NCI-H128 (cell line): ENCODE measurements around the gene GNG13.

Experiments
- DNase-seq: peaks from one replicate; lab custom pipeline; 2025; ENCODE audit not compliant: unreplicated experiment; lab: John Stamatoyannopoulos, UW

Gene GNG13

DNA sequence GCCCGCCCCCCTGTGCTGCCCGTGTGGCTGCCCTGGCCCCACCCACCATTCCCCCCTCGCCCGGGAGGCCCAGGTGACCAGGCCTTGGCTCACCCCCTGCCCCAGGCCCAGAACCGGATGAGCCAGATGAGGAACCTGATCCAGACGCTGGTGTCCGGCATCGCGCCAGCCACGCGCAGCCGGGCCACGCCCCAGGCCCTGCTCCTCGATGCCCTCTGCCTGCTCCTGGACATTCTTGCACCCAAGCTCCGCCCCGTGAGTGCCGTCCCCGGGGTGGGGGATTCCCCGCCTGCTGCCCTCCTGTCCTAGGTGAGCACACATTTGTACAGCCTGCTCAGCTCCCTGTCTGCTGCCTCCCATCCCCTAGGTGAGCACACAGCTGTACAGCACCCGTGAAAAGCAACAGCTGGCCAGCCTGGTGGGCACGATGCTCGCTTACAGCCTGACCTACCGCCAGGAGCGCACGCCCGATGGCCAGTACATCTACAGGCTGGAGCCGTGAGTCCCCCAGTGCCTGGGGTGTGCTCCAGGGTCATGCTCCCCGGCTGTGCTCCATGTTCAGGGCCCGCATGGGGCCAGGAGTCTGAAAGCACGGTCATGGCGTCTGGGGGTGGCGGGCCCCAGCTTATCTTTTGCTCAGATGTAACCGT, 4.8 kb downstream of the GNG13 start:
- DNase-seq, result no peak

DNA sequence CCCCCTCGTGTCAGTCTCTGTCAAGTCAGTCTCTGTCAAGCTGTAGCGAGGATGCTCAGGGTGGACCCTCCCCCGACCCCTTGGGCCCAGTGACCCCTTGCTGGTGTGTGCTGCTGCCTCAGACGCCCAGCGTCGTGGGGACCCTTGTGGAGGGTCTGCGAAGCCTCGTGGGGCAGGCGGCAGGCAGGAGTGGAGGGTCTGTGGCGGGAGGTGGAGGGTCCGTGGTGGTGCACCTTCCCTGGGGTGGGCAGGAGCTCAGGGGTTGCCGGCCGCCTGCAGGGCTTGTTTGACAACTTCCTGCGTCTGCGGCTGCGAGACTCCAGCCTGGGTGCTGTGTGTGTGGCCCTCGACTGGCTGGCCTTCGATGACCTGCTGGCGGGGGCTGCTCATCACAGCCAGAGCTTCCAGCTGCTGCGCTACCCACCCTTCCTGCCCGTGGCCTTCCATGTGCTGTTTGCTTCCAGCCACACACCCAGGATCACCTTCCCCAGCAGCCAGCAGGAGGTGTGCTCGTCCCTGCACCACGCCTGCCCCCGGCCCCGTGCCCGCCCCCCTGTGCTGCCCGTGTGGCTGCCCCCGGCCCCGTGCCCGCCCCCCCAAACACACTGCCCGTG, 5.6 kb downstream of the GNG13 start:
- no peak for DNase-seq

- no peak for DNase-seq
Measured at GRCh38 chr16:794091-794822, 6.3 kb downstream of the GNG13 start.

GRCh38 chr16:793414-793813, 7.1 kb downstream of the GNG13 start:
- DNase-seq, result no peak

GRCh38 chr16:792221-792995, 8.1 kb downstream of the GNG13 start:
- DNase-seq, result no peak

DNA sequence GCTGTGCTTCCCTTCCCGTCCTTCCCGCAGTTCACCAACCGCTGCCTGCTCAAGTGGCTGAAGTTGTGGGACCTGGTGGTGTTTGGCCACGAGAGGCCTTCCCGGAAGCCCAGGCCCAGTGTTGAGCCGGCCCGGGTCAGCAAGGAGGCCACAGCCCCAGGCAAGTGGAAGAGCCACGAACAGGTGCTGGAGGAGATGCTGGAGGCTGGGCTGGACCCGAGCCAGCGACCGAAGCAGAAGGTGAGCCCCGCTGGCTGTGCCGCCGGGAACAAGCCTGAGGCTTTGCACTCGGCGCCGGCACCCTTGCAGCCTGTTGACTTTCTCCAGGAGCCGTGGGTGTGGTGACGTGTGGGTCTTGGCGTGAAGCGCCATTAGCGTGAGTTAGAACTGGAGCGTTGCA, 9.4 kb downstream of the GNG13 start:
- DNase-seq, result no peak

- DNase-seq, result no peak
Measured at GRCh38 chr16:790086-790485, 10.4 kb downstream of the GNG13 start.

DNA sequence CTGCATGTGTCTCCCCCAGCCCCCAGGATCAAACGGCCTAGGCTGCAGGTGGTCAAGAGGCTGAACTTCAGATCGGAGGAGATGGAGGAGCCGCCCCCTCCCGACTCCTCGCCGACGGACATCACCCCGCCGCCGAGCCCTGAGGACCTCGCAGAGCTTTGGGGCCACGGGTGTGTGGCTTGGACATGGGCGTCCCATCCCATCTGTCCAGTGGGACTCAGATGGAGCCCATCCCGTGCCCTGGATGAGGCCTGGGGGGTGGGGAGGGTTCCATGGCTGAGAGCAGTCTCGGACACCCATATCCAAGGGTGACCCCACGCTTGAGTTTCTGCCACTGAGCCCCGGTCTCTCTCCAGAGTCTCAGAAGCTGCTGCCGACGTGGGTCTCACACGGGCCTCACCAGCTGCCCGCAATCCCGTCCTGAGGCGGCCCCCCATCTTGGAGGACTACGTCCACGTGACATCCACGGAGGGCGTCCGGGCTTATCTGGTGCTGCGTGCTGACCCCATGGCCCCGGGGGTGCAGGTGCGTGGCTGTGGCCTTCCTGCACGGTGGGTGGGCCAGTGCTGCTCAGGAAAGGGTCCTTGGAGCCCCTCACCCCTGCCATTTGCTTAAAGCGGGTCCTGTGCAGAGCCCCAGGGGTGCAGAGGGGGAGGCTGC, 11.2 kb downstream of the GNG13 start:
- no peak for DNase-seq

DNA sequence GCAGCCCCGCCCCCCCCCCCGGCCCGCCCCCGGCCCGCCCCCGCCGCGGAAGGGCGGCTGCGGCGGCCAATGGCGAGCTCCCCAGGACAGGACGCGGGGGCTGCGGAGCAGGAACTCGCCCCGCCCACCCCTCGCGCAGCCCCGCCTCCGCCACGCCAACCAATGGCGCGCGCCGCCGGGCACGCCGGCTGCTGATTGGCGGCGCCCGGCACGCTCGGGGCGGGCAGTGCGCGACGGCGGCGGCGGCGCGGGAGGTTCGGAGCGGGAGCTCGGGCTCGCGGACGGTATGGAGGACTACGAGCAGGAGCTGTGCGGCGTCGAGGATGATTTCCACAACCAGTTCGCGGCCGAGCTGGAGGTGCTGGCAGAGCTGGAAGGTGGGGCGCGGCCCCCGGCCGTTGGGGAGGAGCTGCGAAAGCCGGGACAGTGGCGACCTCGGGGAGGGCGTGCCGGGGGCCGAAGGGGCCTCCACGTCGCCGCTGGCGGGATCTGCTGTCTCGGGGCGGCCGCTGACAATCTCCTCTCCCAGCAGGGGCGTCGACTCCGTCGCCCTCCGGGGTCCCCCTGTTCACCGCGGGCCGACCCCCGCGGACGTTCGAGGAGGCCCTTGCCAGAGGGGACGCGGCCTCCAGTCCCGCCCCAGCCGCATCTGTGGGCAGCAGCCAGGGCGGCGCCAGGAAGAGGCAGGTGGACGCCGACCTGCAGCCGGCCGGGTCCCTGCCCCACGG, 12.0 kb downstream of the GNG13 start, which contains the start of gene CHTF18:
Gene CHTF18, plus strand, starts transcription at position 222 of the 728 bp plus-strand sequence. Its CDS starts 65 bp downstream, at position 287.
- DNase-seq, result peak; percentile 59

DNA sequence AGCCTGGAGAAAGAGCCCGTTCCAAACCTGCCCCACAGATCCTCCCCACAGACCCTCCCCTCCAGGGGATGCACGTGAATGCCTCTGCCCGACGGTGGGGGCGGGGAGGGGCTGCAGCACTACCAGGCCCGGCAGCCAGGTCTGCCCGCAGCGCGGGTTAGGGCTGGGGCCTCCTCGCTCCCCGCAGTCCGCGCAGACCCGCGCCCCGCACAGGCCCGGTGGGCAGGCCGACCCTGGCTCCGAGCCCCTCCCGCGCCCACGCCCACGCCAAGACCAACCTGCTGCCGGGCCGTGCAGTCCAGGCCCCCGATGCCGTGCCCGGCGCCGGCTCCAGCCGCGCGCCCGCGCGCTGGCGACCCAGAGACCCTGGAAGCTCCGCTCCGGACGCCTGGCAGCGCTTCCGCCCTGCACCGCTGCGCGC, 12.5 kb downstream of the GNG13 start, which contains the start of gene RPUSD1:
Gene RPUSD1, minus strand, starts transcription at position 404 of the 421 bp plus-strand sequence. CDS start 644 bp downstream, outside the sequence.
- no peak for DNase-seq

DNA sequence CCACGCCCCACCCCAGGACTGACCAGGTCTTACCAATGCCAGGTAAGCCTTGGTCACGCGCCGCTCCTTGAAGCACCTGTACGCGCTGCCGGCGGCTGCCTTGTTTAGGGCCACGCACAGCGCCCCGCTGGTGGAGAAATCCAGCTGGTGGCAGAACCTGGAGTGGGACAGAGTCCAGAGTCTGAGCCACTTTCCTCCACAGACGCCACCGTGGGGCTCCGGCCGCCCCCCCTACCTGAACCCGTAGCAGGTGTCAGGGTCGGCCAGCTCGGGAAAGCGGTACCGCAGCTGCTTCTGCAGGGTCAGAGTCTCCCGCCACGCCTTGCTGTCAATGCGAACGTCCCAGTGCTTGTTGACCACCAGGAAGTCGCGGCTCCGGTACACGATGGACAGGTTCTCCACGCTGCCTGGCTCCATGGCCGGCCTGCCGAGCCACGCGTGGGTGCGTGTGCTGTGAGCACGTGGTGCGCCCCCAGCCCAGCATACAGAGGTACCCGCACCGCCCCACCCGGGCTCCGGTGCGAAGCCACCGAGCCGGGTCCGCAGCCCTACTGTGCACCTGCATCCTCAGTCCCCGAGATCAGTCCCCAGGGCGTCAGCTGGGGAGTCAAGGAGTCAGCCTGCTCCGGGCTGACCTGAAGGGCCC, 13.1 kb downstream of the GNG13 start:
- DNase-seq, result no peak

DNA sequence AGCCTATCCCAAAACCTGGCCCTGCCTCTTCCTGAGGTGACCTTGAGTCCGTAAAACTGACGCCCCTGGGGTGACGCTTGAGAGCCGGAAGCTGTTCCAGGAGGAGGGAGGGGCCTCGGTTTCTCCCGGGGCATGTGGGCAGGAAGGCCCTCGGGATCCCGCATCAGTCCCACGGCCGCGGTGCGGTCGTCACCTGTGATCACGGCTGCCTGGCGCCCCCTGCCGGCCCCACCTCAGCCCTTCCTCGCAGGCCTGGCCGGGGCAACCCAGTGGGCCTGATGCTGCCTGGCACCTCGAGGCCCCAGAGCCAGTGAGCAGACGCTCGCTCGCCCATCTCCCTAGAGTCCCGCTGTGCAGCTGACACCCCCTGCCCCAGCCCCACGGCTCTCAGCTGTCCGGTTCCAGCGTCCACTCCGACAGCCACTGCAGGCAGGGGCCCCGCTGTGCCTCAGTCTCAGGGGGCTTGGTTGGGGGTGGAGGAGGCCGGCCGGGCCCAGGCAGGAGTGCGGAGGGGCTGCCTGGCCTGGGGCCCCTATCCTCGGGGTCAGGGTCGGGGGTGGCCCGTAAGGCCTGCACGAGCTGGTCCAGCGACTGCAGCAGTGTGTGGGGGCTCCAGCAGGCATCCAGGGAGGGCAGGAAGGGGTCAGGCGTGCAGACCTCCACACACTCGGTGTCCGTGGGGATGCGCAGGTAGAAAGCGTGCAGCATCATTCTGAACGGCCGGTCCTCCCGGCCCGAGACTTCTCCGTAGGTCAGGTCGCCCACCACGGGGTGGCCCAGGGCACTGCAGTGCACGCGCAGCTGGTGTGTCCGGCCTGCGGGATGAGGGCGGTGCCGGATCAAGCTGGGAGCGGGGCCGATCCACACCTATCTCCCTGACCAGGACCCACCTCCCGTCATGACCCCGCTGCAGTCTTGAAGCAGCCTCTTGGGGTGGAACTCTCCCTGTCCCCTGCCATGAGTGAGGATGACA, 14.7 kb downstream of the GNG13 start:
- no peak for DNase-seq

DNA sequence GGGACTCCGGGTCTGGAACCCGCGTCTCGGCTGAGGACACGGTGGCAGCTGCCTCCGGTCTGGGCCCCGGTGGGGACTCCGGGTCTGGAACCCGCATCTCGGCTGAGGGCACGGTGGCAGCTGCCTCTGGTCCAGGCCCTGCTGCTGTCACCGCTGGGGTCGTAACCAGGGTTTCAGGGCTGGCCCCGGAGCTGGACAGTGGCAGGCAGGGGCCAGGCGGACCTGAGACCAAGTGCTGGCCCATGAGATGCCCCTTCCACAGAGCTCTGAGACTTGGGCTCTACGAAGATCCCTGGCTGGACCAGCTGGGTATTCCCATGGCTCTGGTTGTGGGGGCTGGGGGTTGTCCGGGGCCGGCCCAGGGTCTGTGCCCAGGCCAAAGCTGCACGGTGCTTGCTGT, 16.1 kb downstream of the GNG13 start:
- DNase-seq, result no peak

DNA sequence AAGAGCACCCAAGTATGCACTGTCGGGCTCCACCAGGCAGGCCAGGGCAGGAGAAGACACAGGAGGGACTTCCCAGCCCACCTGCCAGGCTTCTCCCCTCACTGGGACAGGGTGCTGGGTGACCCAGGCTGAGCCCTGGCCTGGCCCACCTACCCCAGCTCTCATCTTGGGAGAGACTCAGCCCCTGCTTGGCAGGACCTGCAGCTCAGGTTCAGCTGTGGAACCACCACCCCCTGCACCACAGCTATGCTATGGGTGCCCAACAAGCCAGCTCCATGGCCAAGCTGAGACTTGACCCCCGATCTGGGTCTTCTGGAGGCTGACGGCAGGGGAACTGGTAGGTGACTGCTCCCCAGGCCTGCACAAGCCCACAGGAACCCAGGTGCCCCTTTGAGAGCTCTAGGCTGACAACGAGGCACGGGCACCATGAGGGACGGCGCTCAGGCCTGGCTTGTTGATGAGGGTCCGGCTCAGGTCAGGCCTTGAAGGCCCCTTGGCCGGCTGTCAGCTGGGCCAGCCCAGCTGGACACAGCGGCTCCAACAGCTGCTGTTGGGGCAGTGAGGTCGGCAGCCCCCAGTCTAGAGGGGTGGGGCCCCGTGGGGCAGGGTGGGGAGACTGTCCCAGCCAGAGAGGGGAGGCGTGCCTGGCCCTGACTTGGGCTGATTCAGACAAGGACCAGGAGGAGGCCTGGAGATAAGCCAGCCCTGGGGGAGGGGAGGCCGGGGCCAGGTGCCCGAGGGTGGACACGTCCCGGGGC, 17.0 kb downstream of the GNG13 start:
- no peak for DNase-seq

DNA sequence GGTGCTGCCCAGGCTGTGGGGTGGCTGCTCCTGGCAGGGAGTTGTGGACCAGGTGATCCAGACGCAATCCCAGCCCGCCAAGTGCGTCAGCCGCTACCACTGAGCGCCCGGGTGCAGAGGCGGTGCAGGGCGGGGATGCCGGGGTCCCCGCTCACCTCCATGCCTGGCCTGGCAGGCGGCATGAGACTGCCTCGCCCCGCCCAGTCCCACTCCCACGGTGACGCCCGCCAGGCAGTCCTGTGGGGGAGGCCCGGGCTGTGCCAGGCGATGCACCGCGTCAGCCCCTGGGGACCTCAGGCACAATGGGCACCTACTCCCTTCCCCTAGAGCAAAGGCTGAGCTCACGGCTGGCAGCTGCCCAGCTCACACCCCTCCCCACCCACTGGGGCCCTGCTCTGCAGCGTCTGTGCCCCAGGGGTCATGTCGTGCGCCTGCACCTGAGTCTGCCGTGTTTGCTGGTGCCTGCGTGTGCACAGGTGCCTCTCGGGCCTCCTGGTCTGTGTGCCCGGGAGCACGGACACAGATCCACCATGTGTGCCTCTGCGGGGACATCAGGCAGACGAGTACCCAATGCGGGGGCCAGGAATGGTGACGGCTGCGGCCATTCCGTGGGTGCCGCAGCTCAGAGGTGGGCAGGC, 17.6 kb downstream of the GNG13 start:
- no peak for DNase-seq

DNA sequence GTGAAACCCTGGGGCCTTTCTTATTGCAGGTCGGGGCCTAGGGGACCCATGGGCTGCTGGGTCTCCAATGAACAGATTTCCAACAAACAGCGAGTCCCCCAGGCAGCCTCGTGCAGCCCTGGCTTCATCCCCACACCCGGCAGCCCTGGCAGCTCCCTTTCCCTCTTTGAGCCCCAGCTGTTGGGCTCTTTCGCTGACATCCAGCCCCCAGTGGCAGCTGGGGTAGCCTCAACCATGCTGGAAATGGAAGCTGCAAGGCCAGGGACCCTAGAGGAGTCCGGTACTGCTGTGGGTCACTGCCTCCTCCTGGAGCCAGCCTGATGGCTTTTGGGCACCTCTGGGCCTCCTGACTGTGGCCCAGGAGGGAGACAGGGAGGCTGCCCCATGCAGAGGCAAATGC, 18.3 kb downstream of the GNG13 start:
- DNase-seq, result no peak

GRCh38 chr16:781346-782010, 19.1 kb downstream of the GNG13 start:
- DNase-seq, result no peak
